SK-N-SH treated with all-trans-retinoic acid at 6 μM for 48 hours (cell line): Measurements from ENCODE around the gene FAN1.

Source experiments
- ARNTL ChIP-seq: fragments of 450-650 bp; formaldehyde crosslinking; IDR thresholded peaks from 2 replicates; pipeline ENCODE4 v1.5.0; 2020; ENCODE audit warnings: low read depth, mild to moderate bottlenecking, moderate library complexity, borderline replicate concordance
- PPARA ChIP-seq: fragments of 250-450 bp; sonication (Bioruptor Pico); IDR thresholded peaks from 2 replicates; pipeline ENCODE4 v1.5.0; 2020; ENCODE audit warnings: mild to moderate bottlenecking, borderline replicate concordance
- ZFP30 ChIP-seq: fragments of 450-650 bp; formaldehyde crosslinking; IDR thresholded peaks from 2 replicates; pipeline ENCODE4 v1.5.0; 2022; ENCODE audit warnings: mild to moderate bottlenecking, moderate library complexity

GRCh38 chr15:30969724-30970123, 66.0 kb downstream of the FAN1 start:
- TF ChIP-seq PPARA (CRISPR knock-in tag) (no peak), ARNTL (CRISPR knock-in tag) (no peak), ZFP30 (no peak)
